ENCODE data around the gene LIME1.

Gene LIME1

GRCh38 chr20:63735859-63736718 is at the start of gene LIME1:
LIME1 (plus strand) TSS chr20:63736664; CDS start chr20:63737550, 886 bp downstream.
- DNase-seq: peak in 1 of 2 experiments; percentile 30

GRCh38 chr20:63687419-63688178 is 48.9 kb upstream of the LIME1 start:
- DNase-seq: no peak

GRCh38 chr20:63688228-63689045 is 48.0 kb upstream of the LIME1 start:
- no peak for DNase-seq

GRCh38 chr20:63689046-63690002 is 47.1 kb upstream of the LIME1 start:
- DNase-seq: no peak

GRCh38 chr20:63690003-63690897 is 46.2 kb upstream of the LIME1 start:
- DNase-seq: no peak

GRCh38 chr20:63690898-63691710 is 45.4 kb upstream of the LIME1 start:
- peak in 1 of 2 experiments; percentile 49 for DNase-seq

- DNase-seq: no peak
Observed at GRCh38 chr20:63691711-63692435, 44.6 kb upstream of the LIME1 start.

- DNase-seq: peak in 1 of 2 experiments; percentile 62
Observed at GRCh38 chr20:63692436-63693082, 43.9 kb upstream of the LIME1 start.

GRCh38 chr20:63693083-63693732 is 43.3 kb upstream of the LIME1 start:
- DNase-seq: no peak

- no peak for DNase-seq
Observed at GRCh38 chr20:63693733-63694583, 42.5 kb upstream of the LIME1 start.

- no peak for DNase-seq
Observed at GRCh38 chr20:63694584-63695423, 41.7 kb upstream of the LIME1 start.

- DNase-seq: no peak
Observed at GRCh38 chr20:63695424-63696305, 40.8 kb upstream of the LIME1 start.

- no peak for DNase-seq
Observed at GRCh38 chr20:63696306-63696627, 40.2 kb upstream of the LIME1 start.

- peak in 1 of 2 experiments; percentile 56 for DNase-seq
Observed at GRCh38 chr20:63696628-63697356, 39.7 kb upstream of the LIME1 start, which contains the start of gene TNFRSF6B. TNFRSF6B (plus strand) TSS chr20:63696652; CDS start chr20:63696768, 116 bp downstream.
